ENCODE results near the gene RAP1GAP2. TPM values are rescaled to one million over a fixed set of nuclear protein-coding genes. Genes with fewer than 3 reads are reported as not detected.

RAP1GAP2 gene
- total RNA-seq, 4 donors from 2014 or later: 0.85 to 2.4 (median 1.5) TPM

DNA sequence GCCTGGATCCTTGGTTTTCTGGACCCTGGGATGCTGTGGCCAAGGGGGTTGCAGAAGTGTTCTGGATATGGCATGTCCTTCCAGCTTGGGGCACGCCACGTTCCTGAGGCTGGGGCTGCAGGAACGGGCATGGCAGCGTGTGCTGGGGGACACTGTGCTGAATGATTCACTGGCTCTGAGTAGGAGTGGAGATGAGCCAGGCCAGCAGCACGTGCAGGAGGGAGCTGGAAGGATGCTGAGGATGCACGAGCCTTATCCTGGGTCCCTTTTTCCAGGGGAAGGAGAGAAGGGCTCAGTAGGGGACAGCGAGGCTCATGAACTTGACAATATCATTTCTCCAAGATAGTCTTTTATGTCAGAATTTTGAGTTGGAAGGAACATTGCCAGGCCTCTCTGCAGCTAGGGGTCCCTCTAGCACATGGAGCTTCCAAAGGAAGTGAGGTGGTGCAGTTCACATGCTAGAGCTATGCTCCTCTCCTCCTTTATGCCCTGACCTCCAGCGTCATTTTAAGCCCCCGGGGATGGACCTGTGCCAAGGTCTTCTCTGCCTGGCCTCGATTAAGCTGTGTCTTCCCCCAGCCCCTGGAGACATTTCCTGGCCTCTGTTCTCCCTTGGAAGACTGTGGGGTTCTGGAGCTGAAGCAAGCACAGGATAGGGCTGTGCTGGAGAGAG, 141.2 kb downstream of the RAP1GAP2 start:
- H3K4me1 ChIP-seq: no peaks in the 10 kb centered on the region
- H3K27ac ChIP-seq: no peak overlapping the region
- DNase-seq: no peak
- in situ Hi-C loops (cut with MboI; ENCODE audit: low sequenced_read_pairs in 4 of 4): no loop called here
- H3K4me3 ChIP-seq: no peak overlapping the region
- H3K9me3 ChIP-seq: no peaks in the 10 kb centered on the region
- no peaks in the 10 kb centered on the region for H3K36me3 ChIP-seq
- H3K27me3 ChIP-seq: peaks cover 0 to 6% (median 0%) of the 10 kb centered on the region in 3 donors
- TF ChIP-seq CTCF (IDR thresholded peaks at IDR 0.05 in 4 of 5, conservative IDR thresholded peaks at IDR 0.05 in 1 of 5) (no peak), POLR2A (IDR thresholded peaks at IDR 0.05) (no peak)
- intact Hi-C loops (cut with DNase I; ENCODE audit: low total_unique reads): loop anchor here (10.0 kb wide), 1 partner anchor 83 kb away; no protein-coding TSS in a partner anchor
- ATAC-seq: no peak

DNA sequence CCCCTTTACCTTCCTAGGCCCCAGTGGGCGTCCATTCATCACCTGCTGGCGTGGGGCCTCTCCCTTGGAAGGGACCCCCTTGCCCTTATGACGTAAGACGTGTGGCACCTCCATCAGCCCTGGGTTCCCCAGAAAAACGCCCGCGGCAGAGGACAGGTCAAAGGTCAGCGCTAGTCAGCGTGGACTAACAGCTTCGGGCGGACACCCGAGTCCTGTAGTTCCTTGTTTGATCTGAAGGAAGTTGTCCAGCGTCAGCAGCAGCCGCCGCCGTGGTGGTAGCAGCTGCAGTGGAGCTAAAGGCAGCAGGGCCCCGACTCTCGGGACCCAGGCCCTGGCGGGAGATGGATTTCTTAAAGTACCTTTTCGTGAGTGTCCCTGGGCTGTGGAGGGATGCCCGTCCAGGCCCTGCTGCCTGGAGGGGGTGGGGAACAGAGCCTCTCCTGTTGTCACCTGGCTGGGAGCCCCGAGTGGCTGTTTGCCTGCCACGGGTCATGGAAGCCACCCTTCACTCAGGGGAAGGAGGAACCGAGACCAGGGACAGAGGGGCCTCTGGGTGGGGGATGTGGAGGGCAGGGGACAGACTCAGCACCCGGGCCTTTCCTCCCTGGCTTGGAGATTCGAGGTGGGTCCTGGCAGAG, 143.6 kb downstream of the RAP1GAP2 start:
- DNase-seq (no peak), ATAC-seq (no peak)
- no peak overlapping the region for H3K27ac ChIP-seq
- H3K36me3 ChIP-seq: no peaks in the 10 kb centered on the region
- peaks cover 0 to 6% (median 0%) of the 10 kb centered on the region in 3 donors for H3K27me3 ChIP-seq
- in situ Hi-C loops (cut with MboI; ENCODE audit: low sequenced_read_pairs in 4 of 4) (no loop called here), intact Hi-C loops (cut with DNase I; ENCODE audit: low total_unique reads) (loop anchor here (10.0 kb wide), 1 partner anchor 85 kb away; no protein-coding TSS in a partner anchor)
- TF ChIP-seq CTCF (IDR thresholded peaks at IDR 0.05 in 4 of 5, conservative IDR thresholded peaks at IDR 0.05 in 1 of 5) (no peak), POLR2A (IDR thresholded peaks at IDR 0.05) (no peak)
- H3K4me1 ChIP-seq: no peaks in the 10 kb centered on the region
- H3K4me3 ChIP-seq: no peak overlapping the region
- no peaks in the 10 kb centered on the region for H3K9me3 ChIP-seq

GRCh38 chr17:2940352-2940751, 144.1 kb downstream of the RAP1GAP2 start:
- Histone ChIP-seq H3K36me3 (no peaks in the 10 kb centered on the region), H3K4me3 (no peak overlapping the region), H3K27me3 (peaks cover 0 to 6% (median 0%) of the 10 kb centered on the region in 3 donors), H3K27ac (no peak overlapping the region), H3K4me1 (no peaks in the 10 kb centered on the region), H3K9me3 (no peaks in the 10 kb centered on the region)
- DNase-seq (peak in 1 of 2 donors; percentile 37), ATAC-seq (peak; percentile 54 to 68)
- intact Hi-C loops (cut with DNase I; ENCODE audit: low total_unique reads): no loop called here
- in situ Hi-C loops (cut with MboI; ENCODE audit: low sequenced_read_pairs in 4 of 4): no loop called here
- TF ChIP-seq CTCF (IDR thresholded peaks at IDR 0.05 in 4 of 5, conservative IDR thresholded peaks at IDR 0.05 in 1 of 5) (no peak), POLR2A (IDR thresholded peaks at IDR 0.05) (no peak)

GRCh38 chr17:2943981-2944380, 147.7 kb downstream of the RAP1GAP2 start:
- no peaks in the 10 kb centered on the region for H3K36me3 ChIP-seq
- TF ChIP-seq CTCF (IDR thresholded peaks at IDR 0.05 in 4 of 5, conservative IDR thresholded peaks at IDR 0.05 in 1 of 5) (no peak), POLR2A (IDR thresholded peaks at IDR 0.05) (no peak)
- no peak overlapping the region for H3K4me3 ChIP-seq
- no peaks in the 10 kb centered on the region for H3K9me3 ChIP-seq
- H3K27ac ChIP-seq: no peak overlapping the region
- in situ Hi-C loops (cut with MboI; ENCODE audit: low sequenced_read_pairs in 4 of 4): no loop called here
- no peak for ATAC-seq
- peaks cover 0 to 6% (median 0%) of the 10 kb centered on the region in 3 donors for H3K27me3 ChIP-seq
- intact Hi-C loops (cut with DNase I; ENCODE audit: low total_unique reads): no loop called here
- H3K4me1 ChIP-seq: no peaks in the 10 kb centered on the region
- no peak for DNase-seq

All from gastrocnemius medialis (tissue), 4 donors.